NT2/D1 (cell line): ENCODE data around the gene SLC20A1.
"Not testable (repeated sequence)": the region's sequence is repeated elsewhere in the genome, so short reads cannot be mapped to it uniquely, and the experiment has no call there.

ENCODE experiments used
- SUZ12 ChIP-seq: IDR thresholded peaks from 2 replicates; pipeline ENCODE4 v1.6.1; 2011; ENCODE audit not compliant: insufficient read length, insufficient read depth; ENCODE audit errors: extremely low read depth
- YY1 ChIP-seq: IDR thresholded peaks from 2 replicates; pipeline ENCODE4 v1.6.1; 2011; ENCODE audit not compliant: insufficient read length, insufficient read depth
- ZNF274 ChIP-seq: IDR thresholded peaks from 2 replicates; pipeline ENCODE4 v1.6.1; 2011; ENCODE audit warnings: mild to moderate bottlenecking, low read depth, low read length

- TF ChIP-seq ZNF274, YY1, SUZ12: not testable (repeated sequence)
Measured at GRCh38 chr2:112609320-112609719, 36.4 kb upstream of the SLC20A1 start.
